ENCODE measurements around the gene PAK2. TPM values are rescaled to one million over a fixed set of nuclear protein-coding genes. Genes with fewer than 3 reads are reported as not detected.
A peak's percentile ranks its signal among the peaks of the same experiment; 100 is the strongest.
"Not testable (repeated sequence)": the region's sequence is repeated elsewhere in the genome, so short reads cannot be mapped to it uniquely, and the experiment has no call there.

PAK2 gene
- total and polyA plus RNA-seq, 9 of the 15 experiments (the other 6 are each of a cell fraction or from before 2014, with no cell fraction given) = 13.2 to 72.4 (median 35.7) TPM

- 0 out of 2 replicates have a peak, but pooled peaks have one; percentile 35 for TF ChIP-seq AFF4 (CRISPR knock-in tag; IDR thresholded peaks at IDR 0.05)
- TF ChIP-seq ZBTB5 (IDR thresholded peaks at IDR 0.05) = no peak
- no peak for TF ChIP-seq IRF2 (CRISPR knock-in tag; IDR thresholded peaks at IDR 0.05)
- no peak for TF ChIP-seq CCAR2 (IDR thresholded peaks at IDR 0.05; ENCODE audit: low read depth, low read length)
- TF ChIP-seq MYNN (IDR thresholded peaks at IDR 0.05) = no peak
- no peak for TF ChIP-seq MYNN (CRISPR knock-in tag; IDR thresholded peaks at IDR 0.05)
- 0 out of 2 replicates have a peak, but pooled peaks have one; percentile 25 for TF ChIP-seq GABPB1 (CRISPR knock-in tag; IDR thresholded peaks at IDR 0.05)
- no peak for TF ChIP-seq ZNF696 (CRISPR knock-in tag; conservative IDR thresholded peaks at IDR 0.05)
- TF ChIP-seq PRMT5 (CRISPR knock-in tag; IDR thresholded peaks at IDR 0.05) = no peak
- peak; percentile 7 to 43 for TF ChIP-seq E2F6 (IDR thresholded peaks at IDR 0.05; ENCODE audit: borderline replicate concordance in 1 of 2, extremely low read depth in 1 of 2, insufficient read depth in 1 of 2, insufficient read length in 1 of 2, low read depth in 1 of 2, low read length in 1 of 2, poor library complexity in 1 of 2, severe bottlenecking in 1 of 2)
- no peak for TF ChIP-seq LARP7 (IDR thresholded peaks at IDR 0.05)
- no peak for TF ChIP-seq DIDO1 (tag; IDR thresholded peaks at IDR 0.05; ENCODE audit: low read depth)
Observed at GRCh38 chr3:196712514-196713413, 26.9 kb upstream of the PAK2 start (continued).

GRCh38 chr3:196717162-196717561 lies 22.5 kb upstream of the PAK2 start:
- intact Hi-C loops (cut with micrococcal nuclease) = loop anchor here (10.0 kb wide), 1 partner anchor 228 kb away; the partner anchor contains the start of gene NCBP2
- ATAC-seq; in situ Hi-C loops (cut with MboI); FAIRE-seq; DNase-seq (ENCODE audit: extremely low read depth in 1 of 4, low spot score in 3 of 4); BruUV-seq (replicated peaks); H3K27me3 ChIP-seq (ENCODE audit: control insufficient read depth in 2 of 2, insufficient read depth in 2 of 2, low read length in 2 of 2); CTCF ChIA-PET (ENCODE audit: low intra/inter-chr PET ratio); H3K9ac ChIP-seq (ENCODE audit: insufficient read depth in 1 of 2, low read depth in 2 of 2, low read length in 2 of 2); H3K4me2 ChIP-seq (ENCODE audit: insufficient read depth, low read length); H3K9me1 ChIP-seq (ENCODE audit: control insufficient read depth, insufficient read depth, low read length); H2AFZ ChIP-seq (ENCODE audit: low read depth, low read length); H3K9me3 ChIP-seq (replicated peaks; ENCODE audit: control insufficient read depth, insufficient read depth, low read depth, low read length); H3K4me3 ChIP-seq; H4K20me1 ChIP-seq (replicated peaks; ENCODE audit: control insufficient read depth, insufficient read depth, low read length); H3K27ac ChIP-seq (ENCODE audit: extremely low read depth, low read depth, low read length): not testable (repeated sequence)
- Histone ChIP-seq H3K4me1 (replicated peaks in 1 of 2; ENCODE audit: control insufficient read depth in 2 of 2, insufficient read depth in 2 of 2, low read length in 2 of 2) (peaks cover 4 to 13% of the 10 kb centered on the region in 2 experiments; a peak in 3 of 5 replicates), H3K79me2 (ENCODE audit: control insufficient read depth, insufficient read depth, low read length) (peaks cover 10% of the 10 kb centered on the region), H3K36me3 (ENCODE audit: control insufficient read depth, insufficient read depth, low read length) (peaks cover 15% of the 10 kb centered on the region; the same call in 2 of the 3 replicates)
- POLR2A ChIA-PET = interaction anchor here (0.6 to 0.8 kb wide), 2 partner anchors 17 to 1241 kb away, joined by 3 to 4 read pairs; no protein-coding TSS in a partner anchor
- WGBS (ENCODE audit: insufficient coverage, low coverage, missing lambda C conversion rate) = 67% methylated on average over 3 of the region's 3 CpGs
